HFF-Myc (cell line): ENCODE measurements around the gene TIMM22.

Source experiments
- DNase-seq: peaks from one replicate; pipeline ENCODE4 v3.0.0-alpha.2; 2011; ENCODE audit warnings: low read depth; ENCODE audit errors: extremely low read depth
- H3K4me3 ChIP-seq: replicated peaks from 2 replicates; pipeline ENCODE4 v1.5.1; 2011; ENCODE audit warnings: low read depth, mild to moderate bottlenecking, control low read depth, low read length
- CTCF ChIP-seq: IDR thresholded peaks from 2 replicates; pipeline ENCODE4 v1.5.1; 2012; ENCODE audit warnings: mild to moderate bottlenecking, low read depth, low read length, control low read depth; ENCODE audit errors: missing control alignments

Gene TIMM22

GRCh38 chr17:1006054-1006453 lies 9.1 kb downstream of the TIMM22 start:
- no peak overlapping the region for H3K4me3 ChIP-seq
- DNase-seq: no peak
- no peak for TF ChIP-seq CTCF

GRCh38 chr17:1007310-1008007 lies 10.5 kb downstream of the TIMM22 start:
- DNase-seq: no peak
- TF ChIP-seq CTCF: no peak
- no peak overlapping the region for H3K4me3 ChIP-seq

GRCh38 chr17:1008008-1008761 lies 11.3 kb downstream of the TIMM22 start:
- H3K4me3 ChIP-seq: no peak overlapping the region
- TF ChIP-seq CTCF: no peak
- DNase-seq: no peak

GRCh38 chr17:1009229-1010085 lies 12.5 kb downstream of the TIMM22 start:
- TF ChIP-seq CTCF: no peak
- no peak for DNase-seq
- H3K4me3 ChIP-seq: no peak overlapping the region

GRCh38 chr17:1010086-1010450 lies 13.1 kb downstream of the TIMM22 start:
- H3K4me3 ChIP-seq: no peak overlapping the region
- DNase-seq: no peak
- no peak for TF ChIP-seq CTCF

- no peak overlapping the region for H3K4me3 ChIP-seq
- TF ChIP-seq CTCF: no peak
- no peak for DNase-seq
These were observed 13.7 kb downstream of the TIMM22 start for GRCh38 chr17:1010586-1010985.
